Posterior vena cava (tissue), 2 donors: ENCODE data around the gene SPSB1. TPM values are rescaled to one million over a fixed set of nuclear protein-coding genes. Genes with fewer than 3 reads are reported as not detected.
A peak's percentile ranks its signal among the peaks of the same experiment; 100 is the strongest.

Experiments
- DNase-seq: peaks from one replicate; pipeline ENCODE4 v3.0.0-alpha.2; 2020; ENCODE audit warnings: low spot score
- intact Hi-C, 2 donors: fragments of 100-400 bp; cut with DNase I; formaldehyde crosslinking; loops; one replicate each; pipeline versions ENCODE4 v1.14.1 to v1.14.2; 2022 to 2023
- long read RNA-seq, 2 donors: library from polyadenylated mRNA; unstranded; transcript quantifications; one replicate each; pipeline ENCODE4 v2.0.0, GENCODE V29; 2020 to 2021
- total RNA-seq, 2 donors: library from RNA; stranded (reverse); fragmentation: NEBNext Ultra II Directional; extraction: Animal tissue kit (Norgen Biotek cat#: 25700); gene quantifications; one replicate each; pipeline ENCODE4 v1.2.1, GENCODE V29; 2021
- donor health status: DM: yes; HTN: yes; CAD: no.
- donor health status: DM: yes; HTN: yes; CAD: no.

SPSB1 gene
- 10 to 100 TPM; 30.9 to 48.0 TPM for total RNA-seq
- long read RNA-seq, donor 1, transcript SPSB1-203 (2 exons, 1,007 nt) = minor isoform, 5 of 39 reads
- long read RNA-seq, donor 1, transcript SPSB1-201 (3 exons, 3,120 nt) = major isoform, 27 of 39 reads
- long read RNA-seq, donor 1, partial matches to known transcripts = 0 of 39 reads
- long read RNA-seq, donor 1, other reads (novel, unspliced or antisense) = 7 of 39 reads
- long read RNA-seq, donor 2, partial matches to known transcripts = 0 of 14 reads
- long read RNA-seq, donor 2, other reads (novel, unspliced or antisense) = 7 of 14 reads

- intact Hi-C loops = loop anchor here in 1 of 2 donors (5.0 kb wide), 1 partner anchor 85 kb away; no protein-coding TSS in a partner anchor
- DNase-seq = peak; percentile 91
Observed at GRCh38 chr1:9292361-9293240, at the start of gene SPSB1. Gene SPSB1 (plus strand): TSS chr1:9292894. CDS start chr1:9355892, 62,998 bp downstream.

- intact Hi-C loops = no loop called here
Observed at GRCh38 chr1:9243066-9243739, 49.5 kb upstream of the SPSB1 start.

GRCh38 chr1:9244501-9245229 lies 48.0 kb upstream of the SPSB1 start:
- no peak for DNase-seq
- intact Hi-C loops = no loop called here

More at GRCh38 chr1:9243066-9243739, 49.5 kb upstream of the SPSB1 start:
- no peak for DNase-seq

GRCh38 chr1:9245230-9245619 lies 47.5 kb upstream of the SPSB1 start:
- intact Hi-C loops = no loop called here
- DNase-seq = no peak

- intact Hi-C loops = no loop called here
- no peak for DNase-seq
Observed at GRCh38 chr1:9245661-9246060, 47.0 kb upstream of the SPSB1 start.

- DNase-seq = no peak
- intact Hi-C loops = no loop called here
Observed at GRCh38 chr1:9246215-9246614, 46.5 kb upstream of the SPSB1 start.

- intact Hi-C loops = no loop called here
- no peak for DNase-seq
Observed at GRCh38 chr1:9246841-9247785, 45.6 kb upstream of the SPSB1 start.

- no peak for DNase-seq
- intact Hi-C loops = no loop called here
Observed at GRCh38 chr1:9247894-9248293, 44.8 kb upstream of the SPSB1 start.

- DNase-seq = no peak
- intact Hi-C loops = no loop called here
Observed at GRCh38 chr1:9248341-9249262, 44.1 kb upstream of the SPSB1 start.

- intact Hi-C loops = no loop called here
- DNase-seq = no peak
Observed at GRCh38 chr1:9249263-9249533, 43.5 kb upstream of the SPSB1 start.

GRCh38 chr1:9249534-9250410 lies 42.9 kb upstream of the SPSB1 start:
- intact Hi-C loops = no loop called here
- DNase-seq = no peak

GRCh38 chr1:9250411-9251381 lies 42.0 kb upstream of the SPSB1 start:
- intact Hi-C loops = no loop called here
- no peak for DNase-seq

- intact Hi-C loops = no loop called here
- DNase-seq = no peak
Observed at GRCh38 chr1:9251501-9251900, 41.2 kb upstream of the SPSB1 start.

- intact Hi-C loops = no loop called here
- DNase-seq = no peak
Observed at GRCh38 chr1:9253004-9253403, 39.7 kb upstream of the SPSB1 start.

- DNase-seq = no peak
- intact Hi-C loops = no loop called here
Observed at GRCh38 chr1:9253453-9254105, 39.1 kb upstream of the SPSB1 start.
